LNCaP clone FGC (cell line): Measurements from ENCODE around the gene ACBD3.

Experiments used
- DNase-seq: peaks from one replicate; pipeline ENCODE4 v3.0.0-alpha.2; 2011; ENCODE audit warnings: low read depth
- H3K4me3 ChIP-seq: 2 replicates; pipeline ENCODE4 v1.5.1; 2011; ENCODE audit warnings: mild to moderate bottlenecking, low read depth, low read length, control low read depth
- CTCF ChIP-seq: IDR thresholded peaks from 2 replicates; pipeline ENCODE4 v1.5.1; 2012; ENCODE audit warnings: mild to moderate bottlenecking; ENCODE audit not compliant: control insufficient read depth, insufficient read depth; ENCODE audit errors: extremely low read depth

The ACBD3 gene

GRCh38 chr1:226186124-226187018 lies at the start of gene ACBD3:
ACBD3 (minus strand) TSS chr1:226186741; CDS start chr1:226186675, 66 bp downstream.
- peak; percentile 17; the same call in 1 of the 2 replicates for TF ChIP-seq CTCF
- DNase-seq = peak; percentile 47
- peak within 1 kb of the TSS; percentile 91 for H3K4me3 ChIP-seq

- no peak overlapping the region for H3K4me3 ChIP-seq
- DNase-seq = no peak
Observed at GRCh38 chr1:226233806-226234205, 47.3 kb upstream of the ACBD3 start.

GRCh38 chr1:226233293-226233692 lies 46.8 kb upstream of the ACBD3 start:
- no peak overlapping the region for H3K4me3 ChIP-seq
- no peak for DNase-seq
- no peak for TF ChIP-seq CTCF

More at GRCh38 chr1:226233806-226234205, 47.3 kb upstream of the ACBD3 start:
- no peak for TF ChIP-seq CTCF

GRCh38 chr1:226226601-226227000 lies 40.1 kb upstream of the ACBD3 start:
- DNase-seq = no peak
- no peak overlapping the region for H3K4me3 ChIP-seq
- TF ChIP-seq CTCF = no peak

- H3K4me3 ChIP-seq = no peak overlapping the region
- TF ChIP-seq CTCF = no peak
- no peak for DNase-seq
Observed at GRCh38 chr1:226223786-226224244, 37.3 kb upstream of the ACBD3 start.

GRCh38 chr1:226223157-226223785 lies 36.7 kb upstream of the ACBD3 start, which contains the start of gene MIXL1:
MIXL1 (plus strand) TSS chr1:226223664; CDS start chr1:226223682, 18 bp downstream.
- no peak for DNase-seq
- no peak within 1 kb of the TSS for H3K4me3 ChIP-seq

More at GRCh38 chr1:226223157-226223785, 36.7 kb upstream of the ACBD3 start, which contains the start of gene MIXL1:
- no peak for TF ChIP-seq CTCF
